PC-9 (cell line): ENCODE measurements around the gene MACROD1. TPM values are rescaled to one million over a fixed set of nuclear protein-coding genes. Genes with fewer than 3 reads are reported as not detected.

Source experiments
- BruUV-seq: library from RNA; stranded (reverse); fragments of 400-500 nt; replicated peaks from 2 replicates; lab custom pipeline; 2021; lab: Mats Ljungman, UMichigan
- CTCF ChIA-PET: fragments of 300-600 bp; sonication (Branson Sonifier 250); formaldehyde crosslinking; loops from one replicate; lab custom pipeline; 2022; ENCODE audit warnings: antibody characterized with exemption; lab: Charles Lee
- POLR2A ChIA-PET: fragments of 300-600 bp; sonication (Branson Sonifier 250); formaldehyde crosslinking; loops from one replicate; lab custom pipeline; 2022; ENCODE audit warnings: antibody characterized with exemption; ENCODE audit not compliant: unreplicated experiment; lab: Charles Lee
- DNase-seq, 2 experiments: peaks; one replicate each; pipeline versions ENCODE4 v3.0.0 to v3.0.0-alpha.2; 2015 to 2022; ENCODE audit warnings: mixed read lengths in 1 of 2
- H2AFZ ChIP-seq: fragments of 200-600 bp; sonication (generic); 2 replicates; pipeline ENCODE4 v1.8.1; 2017; ENCODE audit warnings: antibody characterized with exemption
- H3F3A ChIP-seq: fragments of 200-600 bp; sonication (generic); 2 replicates; pipeline ENCODE4 v1.8.1; 2017; ENCODE audit warnings: antibody characterized with exemption, mild to moderate bottlenecking, low read depth; ENCODE audit not compliant: insufficient read depth
- H3K27ac ChIP-seq: fragments of 200-600 bp; sonication (generic); 2 replicates; pipeline ENCODE4 v1.6.1; 2016; ENCODE audit warnings: mixed run types
- H3K27me3 ChIP-seq: fragments of 200-600 bp; sonication (generic); 2 replicates; pipeline ENCODE4 v1.6.1; 2016; ENCODE audit warnings: low read depth, mixed run types; ENCODE audit not compliant: insufficient read depth
- H3K36me3 ChIP-seq: fragments of 200-600 bp; sonication (generic); 2 replicates; pipeline ENCODE4 v1.6.1; 2016; ENCODE audit warnings: low read depth, mixed run types
- H3K4me1 ChIP-seq: fragments of 200-600 bp; sonication (generic); replicated peaks from 2 replicates; pipeline ENCODE4 v1.6.1; 2016; ENCODE audit warnings: mixed run types; ENCODE audit not compliant: insufficient read depth
- H3K4me2 ChIP-seq: fragments of 200-600 bp; sonication (generic); 2 replicates; pipeline ENCODE4 v1.6.1; 2017; ENCODE audit warnings: mixed run types
- H3K4me3 ChIP-seq: fragments of 200-600 bp; sonication (generic); 2 replicates; pipeline ENCODE4 v1.6.1; 2016; ENCODE audit warnings: mixed run types
- H3K79me2 ChIP-seq: fragments of 200-600 bp; sonication (generic); 2 replicates; pipeline ENCODE4 v1.6.1; 2017; ENCODE audit warnings: low read depth, mixed run types
- H3K9me2 ChIP-seq: fragments of 200-600 bp; sonication (generic); 2 replicates; pipeline ENCODE4 v1.8.1; 2017; ENCODE audit warnings: mild to moderate bottlenecking; ENCODE audit not compliant: insufficient read depth
- H3K9me3 ChIP-seq: fragments of 200-600 bp; sonication (generic); 2 replicates; pipeline ENCODE4 v1.8.1; 2016; ENCODE audit warnings: low read depth; ENCODE audit not compliant: insufficient read depth
- H4K20me1 ChIP-seq: fragments of 200-600 bp; sonication (generic); 2 replicates; pipeline ENCODE4 v1.8.1; 2017; ENCODE audit not compliant: insufficient read depth
- EZH2 ChIP-seq: fragments of 200-600 bp; sonication (generic); IDR thresholded peaks from 2 replicates; pipeline ENCODE4 v1.8.0; 2017; ENCODE audit warnings: antibody characterized with exemption, low read depth
- intact Hi-C: fragments of 100-400 bp; cut with micrococcal nuclease; formaldehyde crosslinking; loops from one replicate; pipeline ENCODE4 v1.10.0; 2022; ENCODE audit not compliant: unreplicated experiment
- total RNA-seq: library from RNA; stranded (reverse); gene quantifications from 2 replicates; pipeline ENCODE4 v1.2.3, GENCODE V29; 2021
- TF ChIP-seq, protein P1 (sequence below): fragments of 200-600 bp; sonication (generic); conservative IDR thresholded peaks from 2 replicates; pipeline ENCODE4 v1.6.1; 2017; ENCODE audit warnings: mixed run types, antibody characterized with exemption, mild to moderate bottlenecking, moderate library complexity

Gene MACROD1
- total RNA-seq, 1 experiment from 2014 or later, result 41.0 TPM

DNA sequence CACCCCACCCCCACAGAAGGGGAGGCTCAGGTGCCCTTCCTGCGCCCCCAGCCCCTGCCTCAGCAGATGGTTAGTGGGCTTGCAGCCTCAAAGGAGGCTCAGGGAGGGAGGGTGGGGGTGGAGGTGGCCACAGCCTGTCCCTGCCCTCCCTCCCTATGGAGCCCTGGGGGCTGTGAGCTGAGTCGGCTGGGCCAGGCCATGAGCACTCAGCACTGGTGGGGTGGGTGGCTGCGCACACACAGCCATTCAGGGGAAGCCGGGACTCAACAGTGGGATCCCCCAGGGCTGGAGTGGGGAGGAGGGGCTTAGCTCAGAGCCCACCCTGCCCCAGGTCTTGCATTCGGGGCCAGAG lies 80.0 kb downstream of the MACROD1 start:
- CTCF ChIA-PET, result no interaction called here

DNA sequence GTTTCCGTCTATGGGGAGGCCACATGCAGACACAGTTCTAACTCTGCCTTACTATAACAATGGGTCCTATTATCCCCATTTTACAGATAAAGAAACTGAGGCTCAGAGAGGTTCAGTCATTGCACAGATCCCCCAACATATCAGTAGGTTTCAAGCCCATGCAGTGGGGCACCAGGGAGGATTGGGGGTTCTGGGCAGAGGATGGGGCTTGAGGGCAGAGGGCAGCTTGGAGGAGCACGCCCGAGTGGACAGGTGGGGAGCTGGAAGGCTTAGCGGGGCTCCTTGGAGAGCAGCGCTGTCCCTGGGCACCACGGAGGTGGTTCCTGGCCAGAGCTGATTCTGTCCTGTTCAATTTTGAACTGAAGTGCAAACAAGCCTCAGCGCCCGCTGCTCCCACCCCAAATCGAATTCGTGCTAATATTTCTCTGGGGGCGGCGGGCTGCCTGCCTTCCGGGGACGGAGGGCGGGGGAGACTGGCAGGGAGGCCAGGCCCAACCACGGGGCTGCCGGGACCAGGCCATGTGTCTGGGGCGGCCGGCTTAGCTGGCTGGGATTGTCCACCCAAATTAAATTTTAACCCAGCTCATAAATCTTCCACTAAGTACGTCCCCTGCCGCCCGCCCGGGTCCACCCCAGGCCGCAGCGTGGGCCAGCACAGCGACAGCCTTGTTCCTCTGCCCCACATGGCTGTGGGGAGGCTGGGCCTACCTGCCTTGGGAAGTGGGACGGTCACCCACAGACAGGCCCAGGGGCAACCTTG lies 80.8 kb downstream of the MACROD1 start:
- no TSS peak for BruUV-seq
- Histone ChIP-seq H3F3A (no peaks in the 10 kb centered on the region), H3K27me3 (no peaks in the 10 kb centered on the region), H3K4me1 (0 out of 2 replicates have a peak, but pooled peaks cover 1% of the 10 kb centered on the region), H3K36me3 (no peaks in the 10 kb centered on the region), H3K79me2 (no peaks in the 10 kb centered on the region), H3K9me3 (no peaks in the 10 kb centered on the region), H2AFZ (no peak overlapping the region), H3K4me3 (no peak overlapping the region), H3K4me2 (no peak overlapping the region), H3K9me2 (no peaks in the 10 kb centered on the region), H3K27ac (no peak overlapping the region), H4K20me1 (peaks cover 12% of the 10 kb centered on the region; the same call in 1 of the 2 replicates)
- no peak for TF ChIP-seq EZH2
- TF ChIP-seq, protein P1, sequence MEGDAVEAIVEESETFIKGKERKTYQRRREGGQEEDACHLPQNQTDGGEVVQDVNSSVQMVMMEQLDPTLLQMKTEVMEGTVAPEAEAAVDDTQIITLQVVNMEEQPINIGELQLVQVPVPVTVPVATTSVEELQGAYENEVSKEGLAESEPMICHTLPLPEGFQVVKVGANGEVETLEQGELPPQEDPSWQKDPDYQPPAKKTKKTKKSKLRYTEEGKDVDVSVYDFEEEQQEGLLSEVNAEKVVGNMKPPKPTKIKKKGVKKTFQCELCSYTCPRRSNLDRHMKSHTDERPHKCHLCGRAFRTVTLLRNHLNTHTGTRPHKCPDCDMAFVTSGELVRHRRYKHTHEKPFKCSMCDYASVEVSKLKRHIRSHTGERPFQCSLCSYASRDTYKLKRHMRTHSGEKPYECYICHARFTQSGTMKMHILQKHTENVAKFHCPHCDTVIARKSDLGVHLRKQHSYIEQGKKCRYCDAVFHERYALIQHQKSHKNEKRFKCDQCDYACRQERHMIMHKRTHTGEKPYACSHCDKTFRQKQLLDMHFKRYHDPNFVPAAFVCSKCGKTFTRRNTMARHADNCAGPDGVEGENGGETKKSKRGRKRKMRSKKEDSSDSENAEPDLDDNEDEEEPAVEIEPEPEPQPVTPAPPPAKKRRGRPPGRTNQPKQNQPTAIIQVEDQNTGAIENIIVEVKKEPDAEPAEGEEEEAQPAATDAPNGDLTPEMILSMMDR, result no peak
- no peak for DNase-seq
- intact Hi-C loops, result no loop called here
- ChIA-PET POLR2A (no interaction called here), CTCF (no interaction called here)

More for the DNA sequence above, 80.0 kb downstream of the MACROD1 start:
- Histone ChIP-seq H3K4me2 (no peak overlapping the region), H3K27ac (no peak overlapping the region), H2AFZ (no peak overlapping the region), H3K4me1 (peaks cover 9% of the 10 kb centered on the region), H3K9me2 (no peaks in the 10 kb centered on the region), H3K27me3 (no peaks in the 10 kb centered on the region), H3K79me2 (no peaks in the 10 kb centered on the region), H4K20me1 (peaks cover 7% of the 10 kb centered on the region; the same call in 1 of the 2 replicates), H3K36me3 (no peaks in the 10 kb centered on the region), H3F3A (no peaks in the 10 kb centered on the region), H3K9me3 (no peaks in the 10 kb centered on the region), H3K4me3 (no peak overlapping the region)
- no peak for DNase-seq
- POLR2A ChIA-PET, result no interaction called here
- BruUV-seq, result no TSS peak
- intact Hi-C loops, result no loop called here
- TF ChIP-seq EZH2, result no peak

DNA sequence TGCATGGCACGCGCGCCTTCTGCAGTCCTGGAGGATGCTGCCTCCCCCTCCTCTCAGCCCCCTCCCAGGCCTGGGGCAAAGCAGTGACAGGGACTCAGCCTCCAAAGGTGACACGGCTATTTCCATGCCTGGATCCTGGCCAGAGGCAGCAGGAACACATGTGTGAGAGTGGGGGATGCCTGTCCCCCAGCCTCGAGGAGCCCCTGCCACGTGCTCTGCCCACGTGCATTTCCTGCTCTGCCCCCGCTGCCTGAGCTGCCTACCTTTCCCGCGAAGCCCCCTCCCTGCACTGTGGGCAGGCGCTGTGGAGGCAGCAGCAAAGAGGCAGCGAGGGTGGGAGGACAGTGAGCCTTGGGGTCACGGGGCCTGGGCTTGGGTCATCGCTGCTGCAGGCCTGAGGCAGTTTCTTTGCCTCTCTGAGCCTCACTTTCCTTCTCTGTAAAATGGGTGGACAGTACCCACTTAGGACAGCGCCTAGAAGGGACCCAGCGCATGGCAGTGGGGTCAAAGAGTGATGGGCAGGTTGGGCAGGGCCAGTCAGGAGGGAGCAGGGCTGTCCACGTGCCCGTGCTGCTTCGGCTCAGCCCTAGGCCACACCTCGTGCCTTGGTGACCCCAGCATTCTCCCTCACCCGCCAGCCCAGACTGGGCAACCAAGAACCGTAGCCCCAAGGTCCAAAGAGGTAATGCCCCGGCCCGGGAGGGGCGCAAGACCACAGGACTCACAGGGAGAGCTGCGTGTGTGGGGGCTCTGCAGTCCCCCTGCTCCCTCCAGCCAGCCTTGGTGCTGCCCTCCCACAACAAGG lies 81.6 kb downstream of the MACROD1 start:
- H4K20me1 ChIP-seq, result peaks cover 14% of the 10 kb centered on the region; the same call in 1 of the 2 replicates
- no peak for DNase-seq
- no peaks in the 10 kb centered on the region for H3K79me2 ChIP-seq
- no peak overlapping the region for H2AFZ ChIP-seq
- TF ChIP-seq, protein P1, result no peak
- TF ChIP-seq EZH2, result no peak
- H3F3A ChIP-seq, result no peaks in the 10 kb centered on the region
- no peaks in the 10 kb centered on the region for H3K4me1 ChIP-seq
- H3K27me3 ChIP-seq, result no peaks in the 10 kb centered on the region
- no peaks in the 10 kb centered on the region for H3K9me3 ChIP-seq
- H3K4me2 ChIP-seq, result no peak overlapping the region
- intact Hi-C loops, result no loop called here
- no peak overlapping the region for H3K4me3 ChIP-seq
- ChIA-PET POLR2A (no interaction called here), CTCF (no interaction called here)
- no peaks in the 10 kb centered on the region for H3K36me3 ChIP-seq
- BruUV-seq, result no TSS peak
- no peaks in the 10 kb centered on the region for H3K9me2 ChIP-seq
- no peak overlapping the region for H3K27ac ChIP-seq
